ENCODE data around the gene PRLH.
A peak's percentile ranks its signal among the peaks of the same experiment; 100 is the strongest.

Gene PRLH

DNA sequence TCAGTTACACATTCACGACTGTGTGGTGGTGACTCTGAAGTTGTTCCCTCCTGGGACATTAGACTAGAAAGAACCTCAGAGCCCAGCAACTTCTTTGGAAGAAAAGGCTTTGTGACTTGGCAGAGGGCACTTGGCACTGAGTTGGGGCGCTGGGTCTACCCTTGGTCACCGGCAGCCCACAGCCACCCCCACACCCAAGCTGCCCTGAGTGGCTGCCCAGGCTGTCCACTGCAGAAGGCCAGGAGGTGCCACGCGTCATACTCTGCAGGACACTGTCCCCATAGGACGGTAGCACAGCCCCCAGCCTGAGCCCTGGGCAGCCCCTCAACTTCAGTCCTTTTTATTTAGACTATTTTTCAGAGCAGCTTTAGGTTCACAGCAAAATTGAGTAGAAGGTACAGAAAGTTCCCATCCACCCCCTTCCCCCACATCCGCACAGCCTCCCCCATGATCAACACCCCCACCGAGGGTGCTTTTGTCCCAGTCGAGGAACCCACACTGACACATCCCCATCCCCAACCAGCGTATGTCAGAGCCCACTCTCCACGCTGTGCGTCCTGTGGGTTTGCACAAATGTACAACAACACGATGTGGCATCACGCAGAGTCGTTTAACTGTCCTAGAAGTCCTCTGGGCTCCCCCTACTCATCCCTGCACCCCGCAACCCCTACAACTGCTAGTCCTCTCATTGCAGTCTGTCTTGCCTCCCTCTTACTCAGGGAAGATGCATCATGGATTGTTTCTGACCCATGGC, 1.1 kb downstream of the PRLH start:
- no peak for DNase-seq

DNA sequence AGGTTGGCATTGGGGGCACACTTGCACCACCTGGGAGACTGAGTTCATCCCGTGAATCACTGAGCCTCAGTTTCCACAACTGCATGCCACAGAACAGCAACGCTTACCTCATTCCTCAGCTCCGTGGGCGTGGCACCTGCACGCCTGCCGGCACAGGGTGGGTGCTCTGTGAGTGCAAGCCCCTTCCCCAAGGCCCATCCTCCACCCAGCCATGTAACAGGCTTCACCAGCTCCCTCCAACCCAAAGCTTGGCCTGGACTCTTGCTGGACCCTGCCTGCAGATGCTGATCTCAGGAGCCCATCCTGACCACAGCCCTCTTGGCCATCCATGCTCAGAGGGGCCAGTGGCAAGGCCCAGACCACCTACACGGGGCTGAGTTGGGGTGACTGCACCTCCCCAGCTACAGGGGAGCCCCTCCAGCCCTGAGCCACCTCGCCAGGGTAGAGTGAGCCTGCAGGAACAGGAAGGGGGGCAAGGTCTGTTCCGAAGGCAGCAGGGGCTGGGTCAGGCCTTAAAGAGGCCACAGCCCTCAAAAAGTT, 1.8 kb downstream of the PRLH start:
- no peak for DNase-seq

- no peak for DNase-seq
Measured at GRCh38 chr2:237569041-237569440, 2.7 kb downstream of the PRLH start.

GRCh38 chr2:237569896-237570295, 3.5 kb downstream of the PRLH start:
- DNase-seq = no peak

DNA sequence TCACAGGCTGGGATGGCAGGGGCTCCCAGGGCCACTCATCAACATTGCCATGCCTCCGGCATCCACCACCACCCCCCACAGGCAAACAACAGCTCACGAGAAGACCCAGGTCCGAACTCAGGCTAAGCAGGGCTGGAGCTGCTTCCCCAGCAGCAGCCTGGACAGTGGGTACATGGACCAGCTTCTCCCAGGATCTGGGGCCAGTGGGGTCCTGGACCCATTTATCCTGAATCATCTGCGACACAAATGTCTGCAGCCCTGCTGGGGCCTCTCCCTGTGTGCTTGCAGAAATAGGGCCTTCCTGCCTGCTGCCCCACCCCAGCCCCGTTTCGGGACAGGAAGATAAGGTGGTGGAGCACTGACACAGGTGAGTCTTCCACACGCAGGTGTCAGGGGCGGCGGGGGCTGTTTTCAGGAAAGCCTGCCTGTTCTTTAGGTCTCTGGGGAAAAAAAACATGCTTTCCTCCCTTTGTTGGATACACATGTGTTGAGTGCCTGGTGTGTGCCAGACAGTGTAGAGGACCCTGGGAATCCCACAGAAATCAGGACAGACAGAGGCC, 4.5 kb downstream of the PRLH start:
- no peak for DNase-seq

GRCh38 chr2:237571551-237571950, 5.2 kb downstream of the PRLH start:
- DNase-seq = no peak

GRCh38 chr2:237572021-237572741, 5.8 kb downstream of the PRLH start:
- DNase-seq = peak; percentile 87

GRCh38 chr2:237572742-237573101, 6.3 kb downstream of the PRLH start:
- no peak for DNase-seq

DNA sequence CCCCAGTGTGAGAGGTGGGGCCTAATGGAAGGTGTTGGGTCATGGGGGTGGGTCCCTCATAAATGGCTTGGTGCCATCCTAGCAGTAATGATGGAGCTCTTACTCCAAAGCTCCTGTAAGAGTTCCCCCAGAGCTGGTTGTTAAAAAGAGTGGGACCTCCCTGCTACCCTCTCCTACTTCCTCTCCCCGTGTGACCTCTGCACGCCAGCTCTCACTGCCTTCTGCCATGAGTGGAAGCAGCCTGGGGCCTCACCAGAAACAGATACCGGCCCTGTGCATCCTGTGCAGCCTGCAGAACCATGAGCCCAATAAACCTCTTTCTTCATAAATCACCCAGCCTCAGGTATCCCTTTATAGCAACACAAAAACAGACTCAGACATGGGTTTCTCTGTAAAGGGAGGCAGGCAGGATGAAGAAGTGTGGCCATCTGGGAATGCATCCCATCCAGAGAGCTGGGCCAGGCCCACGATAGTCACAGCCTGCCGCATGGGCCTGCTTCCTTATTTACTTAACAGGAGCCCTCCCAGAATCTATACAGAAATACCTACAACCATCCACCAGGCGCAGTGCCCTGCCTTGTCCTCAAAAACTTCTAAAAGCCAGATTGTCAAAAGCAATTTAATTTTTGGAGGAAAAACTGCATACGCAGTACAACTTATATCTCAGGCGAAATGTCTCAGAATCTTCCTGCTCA, 7.5 kb downstream of the PRLH start:
- DNase-seq = no peak

- DNase-seq = no peak
Measured at GRCh38 chr2:237574467-237574866, 8.1 kb downstream of the PRLH start.

DNA sequence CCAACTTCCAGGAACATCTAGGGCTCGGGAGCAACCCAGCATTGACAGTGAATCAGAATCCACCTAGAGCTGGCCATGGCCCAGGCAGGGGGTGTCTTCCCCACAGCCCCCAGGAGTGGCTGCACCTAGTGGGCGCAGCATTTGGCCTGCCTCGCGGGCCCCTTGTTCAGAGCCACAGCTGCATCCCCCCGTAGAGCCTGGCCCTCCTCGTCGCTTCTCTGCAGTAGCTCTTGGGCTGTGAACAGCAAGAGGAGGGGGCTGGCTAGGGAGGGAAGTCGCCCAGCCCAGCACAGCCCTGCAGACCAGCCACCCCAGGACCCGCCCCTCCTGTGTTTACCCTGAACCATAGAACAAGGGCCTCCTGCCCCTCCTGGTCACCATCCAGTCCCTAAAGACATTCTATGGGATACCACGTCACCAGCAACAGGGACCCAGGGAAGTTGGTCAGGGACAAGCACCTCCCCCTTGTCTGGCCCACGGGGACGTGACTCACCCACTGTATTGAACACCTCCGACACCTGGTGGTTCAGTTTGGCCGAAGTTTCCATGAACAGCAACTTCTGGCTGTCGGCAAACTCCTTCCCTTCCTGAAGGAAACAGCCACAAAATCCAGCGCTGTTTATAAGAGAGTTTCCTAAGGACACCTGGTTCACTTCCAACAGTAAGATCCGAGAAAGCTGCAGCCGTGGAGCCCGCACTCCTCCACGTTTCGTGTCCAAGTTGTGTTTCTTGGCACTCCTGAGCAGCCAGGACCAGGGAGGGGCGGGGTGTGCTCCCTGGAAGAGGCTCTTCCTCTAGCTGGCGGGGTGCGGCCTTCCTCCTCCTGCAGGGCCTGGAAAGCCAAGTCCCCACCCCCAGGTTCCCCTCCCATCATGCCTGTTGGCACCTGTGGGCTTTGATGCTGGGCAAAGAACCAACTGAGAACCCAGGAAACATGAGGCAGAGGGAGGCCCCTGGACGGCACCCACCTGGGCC, 8.8 kb downstream of the PRLH start:
- DNase-seq = no peak

GRCh38 chr2:237575869-237576862, 9.8 kb downstream of the PRLH start:
- DNase-seq = no peak

GRCh38 chr2:237576974-237577373, 10.6 kb downstream of the PRLH start:
- DNase-seq = no peak

DNA sequence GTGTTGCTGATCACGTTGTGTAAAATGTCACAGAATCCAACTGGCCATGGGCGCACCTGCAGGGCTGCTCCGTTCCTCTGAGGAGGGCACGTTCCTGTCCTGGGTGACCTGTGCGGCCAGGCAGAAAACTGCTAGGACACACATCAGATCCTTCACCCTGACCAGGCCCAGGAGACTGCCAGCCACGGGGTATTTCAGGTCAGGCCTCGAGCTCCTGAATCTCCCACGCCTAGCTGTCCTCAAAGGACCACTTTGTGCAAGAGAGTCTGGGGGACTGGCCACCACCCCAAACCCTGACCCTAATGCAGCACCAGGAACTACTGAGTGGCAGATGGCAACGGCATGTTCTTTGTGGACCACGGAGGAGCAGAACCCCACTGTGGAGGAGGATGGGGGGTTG, 11.1 kb downstream of the PRLH start:
- DNase-seq = no peak

DNA sequence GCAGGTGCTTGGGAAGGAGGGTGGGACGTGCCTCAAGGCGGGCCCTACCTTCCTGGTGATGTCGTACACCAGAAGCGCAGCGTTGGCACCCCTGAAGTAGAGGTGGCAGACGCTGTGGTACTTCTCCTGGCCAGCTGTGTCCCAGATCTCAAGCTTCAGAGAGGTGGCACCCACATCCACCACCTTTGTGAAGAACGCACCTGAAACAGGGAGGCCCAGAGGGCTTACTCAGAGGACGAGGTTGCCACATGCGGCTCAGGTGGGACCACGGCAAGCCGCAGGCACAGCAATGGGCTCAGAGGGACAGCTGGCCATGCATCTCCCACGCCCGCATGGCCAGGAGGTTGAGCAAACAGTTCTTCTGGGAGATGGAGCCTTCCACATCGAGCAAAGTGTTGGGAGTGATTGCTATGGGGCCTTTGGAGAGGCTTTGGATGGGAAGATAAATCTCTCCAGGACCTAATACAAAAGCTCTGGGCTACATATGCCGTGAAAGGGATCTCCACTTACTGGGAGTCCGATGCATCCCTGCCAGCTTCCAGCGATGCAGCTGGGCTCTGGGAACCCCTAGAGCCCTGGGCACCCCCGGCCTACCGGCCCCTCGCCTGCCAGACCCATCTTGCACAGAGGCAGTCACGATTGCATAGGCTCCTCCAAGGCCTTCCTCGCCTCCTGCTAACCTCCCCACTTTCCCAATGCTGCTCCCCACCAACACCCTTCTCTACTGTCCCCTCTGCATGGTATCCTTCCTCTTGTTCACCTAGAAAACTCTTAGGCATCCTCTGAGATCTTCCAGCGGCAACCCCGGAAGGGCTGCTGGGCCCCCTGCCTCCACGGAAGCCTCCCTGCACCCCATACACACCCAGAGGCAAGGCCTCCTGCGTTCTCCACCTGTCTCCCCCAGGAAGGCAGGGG, 11.8 kb downstream of the PRLH start:
- no peak for DNase-seq

DNA sequence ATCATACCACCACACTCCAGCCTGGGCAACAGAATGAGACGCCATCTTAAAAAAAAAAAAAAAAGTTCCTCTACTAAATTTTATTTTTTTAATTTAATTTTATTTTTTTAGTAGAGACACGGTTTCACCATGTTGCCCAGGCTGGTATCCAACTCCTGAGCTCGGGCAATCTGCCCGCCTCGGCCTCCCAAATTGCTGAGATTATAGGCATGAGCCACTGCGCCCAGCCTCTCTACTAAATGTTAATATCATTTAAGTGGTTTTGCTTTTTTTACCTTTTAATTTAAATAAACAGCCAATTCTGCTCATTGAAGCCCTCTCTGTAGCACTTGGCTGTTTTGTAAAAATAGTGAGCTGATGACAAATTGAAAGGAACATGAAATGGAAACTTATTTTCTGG, 15.0 kb downstream of the PRLH start:
- no peak for DNase-seq

DNA sequence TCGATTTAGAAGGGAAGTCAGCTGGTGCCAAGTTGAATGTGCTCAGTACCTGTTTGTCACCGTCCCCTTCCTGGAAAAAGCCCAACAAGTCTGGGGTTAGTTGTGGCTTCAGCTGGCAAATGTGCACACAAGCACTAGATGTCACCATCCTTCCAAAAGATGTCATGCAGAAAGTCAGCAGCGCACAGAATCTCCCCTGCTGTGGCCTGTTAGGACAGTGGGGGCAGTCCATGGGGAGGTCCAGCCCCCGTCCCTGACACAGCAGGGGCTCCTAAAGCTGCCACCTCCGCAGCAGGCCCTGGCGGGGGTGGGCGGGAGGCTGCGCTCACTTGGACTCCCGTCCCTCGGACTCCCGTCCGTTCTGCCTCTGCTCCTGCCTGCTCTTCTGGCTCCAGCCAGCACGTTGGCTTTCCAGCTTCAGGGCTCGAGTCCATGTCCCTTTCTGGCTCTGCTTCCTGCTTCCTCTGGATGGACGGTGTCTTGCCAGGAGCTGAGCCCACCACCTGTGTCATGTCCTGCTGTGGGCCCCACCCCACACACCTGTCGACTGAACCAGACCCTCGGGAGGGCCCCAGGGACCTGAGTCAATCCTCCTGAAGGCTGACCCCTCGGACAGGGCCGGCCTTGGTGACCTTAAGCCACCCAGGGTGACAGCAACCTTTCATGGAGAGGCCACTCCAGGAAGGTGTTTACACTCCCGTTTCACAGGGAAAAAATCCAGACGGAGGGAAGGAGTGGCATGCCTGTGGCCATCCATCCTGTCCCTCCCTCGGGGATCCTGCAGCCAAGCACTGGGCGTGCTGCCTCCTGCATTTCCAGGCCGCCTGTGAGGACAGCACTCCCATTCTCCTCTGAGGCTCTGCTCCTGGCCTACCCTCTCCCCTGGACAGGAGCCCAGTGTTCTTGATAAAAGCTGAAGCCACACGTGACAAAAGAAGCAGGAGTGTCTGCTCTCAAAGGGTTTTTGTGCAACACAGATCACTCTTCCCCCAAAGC, 15.7 kb downstream of the PRLH start:
- peak; percentile 28 for DNase-seq

Data from activated naive CD4-positive, alpha-beta T cell treated with Interleukin-2 at 50 U/mL for 16 hours (primary cell).